Stimulated activated effector memory CD8-positive, alpha-beta T cell treated with anti-CD3 and anti-CD28 coated beads, Interleukin-12 subunit alpha, Interleukin-12 subunit beta, amount 100 ng/mL, for 72 hours (primary cell): ENCODE data around the gene KCNK17.
A peak's percentile ranks its signal among the peaks of the same experiment; 100 is the strongest.
"Not testable (repeated sequence)": the region's sequence is repeated elsewhere in the genome, so short reads cannot be mapped to it uniquely, and the experiment has no call there.

Experiments
- ATAC-seq: fragments of 150-1000 bp; cut with Tn5 transposase; 2 replicates; pipeline ENCODE4 v1.10.0; 2021
- DNase-seq, 2 donors: peaks; one replicate each; pipeline ENCODE4 v3.0.0; 2021 to 2022; ENCODE audit warnings: low spot score in 2 of 2
- H3K27ac Mint-ChIP-seq: one replicate; pipeline ENCODE4 v1.8.0; 2022; ENCODE audit warnings: mild to moderate bottlenecking, mixed read lengths
- H3K36me3 Mint-ChIP-seq: one replicate; pipeline ENCODE4 v1.8.0; 2022; ENCODE audit warnings: mild to moderate bottlenecking, mixed read lengths
- H3K4me1 Mint-ChIP-seq: one replicate; pipeline ENCODE4 v1.8.0; 2022; ENCODE audit warnings: mixed read lengths
- H3K4me3 Mint-ChIP-seq: one replicate; pipeline ENCODE4 v1.8.0; 2022; ENCODE audit warnings: mild to moderate bottlenecking, mixed read lengths
- H3K9me3 Mint-ChIP-seq: one replicate; pipeline ENCODE4 v1.8.0; 2022; ENCODE audit warnings: mixed read lengths

KCNK17 gene

GRCh38 chr6:39298061-39298460 is 16.2 kb downstream of the KCNK17 start:
- H3K4me1 Mint-ChIP-seq = peaks cover 7% of the 10 kb centered on the region
- no peaks in the 10 kb centered on the region for H3K9me3 Mint-ChIP-seq
- DNase-seq (no peak), ATAC-seq (no peak)
- no peak overlapping the region for H3K4me3 Mint-ChIP-seq
- H3K36me3 Mint-ChIP-seq = no peaks in the 10 kb centered on the region
- no peak overlapping the region for H3K27ac Mint-ChIP-seq

DNA sequence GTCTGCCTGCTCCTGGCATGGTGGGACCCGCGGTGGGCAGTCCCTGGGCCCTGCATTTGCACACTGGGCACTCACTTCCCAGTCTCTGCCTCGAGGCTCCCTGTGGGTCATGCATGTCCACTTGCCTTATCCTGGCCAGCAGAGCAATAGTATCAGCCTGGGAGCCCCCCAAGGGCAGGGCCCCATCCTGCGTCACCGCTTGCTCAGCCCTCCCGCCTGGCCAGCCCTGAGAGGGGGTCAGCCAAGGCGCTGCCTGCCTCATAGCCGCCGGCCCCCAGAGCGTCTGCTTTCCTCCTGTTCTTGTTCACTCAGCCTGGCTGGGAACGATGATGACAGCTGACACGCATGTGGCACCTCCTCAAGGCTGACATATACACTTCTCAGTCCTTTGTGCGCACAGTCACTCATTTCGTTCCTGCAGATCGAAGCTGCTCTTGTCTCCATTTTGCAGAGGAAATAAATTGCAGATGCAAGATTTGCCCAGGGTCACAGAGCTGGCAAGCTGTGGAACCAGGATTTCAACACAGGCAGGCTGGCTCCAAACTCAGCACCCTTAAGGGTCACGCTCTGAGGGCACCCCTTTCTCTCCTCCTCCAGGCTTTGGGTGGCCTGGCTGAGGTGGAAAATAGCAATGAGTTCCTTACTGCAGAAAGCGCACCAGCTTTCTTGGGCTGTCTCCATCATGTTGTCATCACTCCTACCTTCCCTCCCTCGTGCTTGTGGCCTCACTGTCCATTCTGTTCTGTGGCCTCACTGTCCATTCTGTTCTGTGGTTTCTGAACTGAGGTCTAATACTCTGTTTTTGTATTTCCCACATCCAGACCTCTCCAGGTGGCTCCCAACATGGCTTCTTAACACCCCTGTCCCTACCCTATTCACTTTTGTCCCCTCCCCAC is 17.2 kb downstream of the KCNK17 start:
- DNase-seq = no peak
- no peak overlapping the region for H3K27ac Mint-ChIP-seq
- no peak for ATAC-seq
- H3K4me3 Mint-ChIP-seq = no peak overlapping the region
- H3K4me1 Mint-ChIP-seq = no peaks in the 10 kb centered on the region
- no peaks in the 10 kb centered on the region for H3K36me3 Mint-ChIP-seq
- no peaks in the 10 kb centered on the region for H3K9me3 Mint-ChIP-seq

DNA sequence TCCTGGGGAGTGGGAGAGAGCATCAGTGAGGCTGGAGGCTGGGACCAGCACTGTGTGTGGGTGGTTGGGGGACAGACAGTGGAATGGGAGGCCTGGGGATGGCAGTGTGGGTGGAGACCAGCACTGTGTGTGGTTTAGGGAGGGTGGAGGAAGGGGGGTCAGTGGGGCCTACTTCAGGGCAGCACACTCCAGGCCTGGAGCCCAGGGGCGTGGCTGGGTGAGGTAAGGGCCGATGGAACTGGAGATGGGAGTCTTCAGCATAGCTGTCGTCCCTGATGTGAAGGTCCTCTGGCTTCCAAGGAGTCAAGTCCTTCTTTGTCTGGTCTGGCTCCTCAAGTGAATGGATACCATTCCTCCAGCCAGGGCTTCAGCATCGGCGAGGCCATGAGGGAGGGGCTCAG is 18.6 kb downstream of the KCNK17 start:
- Mint-ChIP-seq H3K36me3 (no peaks in the 10 kb centered on the region), H3K27ac (peak overlapping the region; percentile 0), H3K4me3 (no peak overlapping the region), H3K9me3 (no peaks in the 10 kb centered on the region), H3K4me1 (no peaks in the 10 kb centered on the region)
- DNase-seq (no peak), ATAC-seq (no peak)

- no peak for ATAC-seq
- DNase-seq = no peak
- Mint-ChIP-seq H3K4me1 (no peaks in the 10 kb centered on the region), H3K9me3 (no peaks in the 10 kb centered on the region), H3K27ac (no peak overlapping the region), H3K36me3 (no peaks in the 10 kb centered on the region), H3K4me3 (no peak overlapping the region)
These were observed 19.3 kb downstream of the KCNK17 start for GRCh38 chr6:39294899-39295298.

GRCh38 chr6:39294133-39294532 is 20.1 kb downstream of the KCNK17 start:
- no peaks in the 10 kb centered on the region for H3K4me1 Mint-ChIP-seq
- H3K36me3 Mint-ChIP-seq = no peaks in the 10 kb centered on the region
- no peaks in the 10 kb centered on the region for H3K9me3 Mint-ChIP-seq
- H3K4me3 Mint-ChIP-seq = no peak overlapping the region
- no peak overlapping the region for H3K27ac Mint-ChIP-seq
- DNase-seq (no peak), ATAC-seq (no peak)

DNA sequence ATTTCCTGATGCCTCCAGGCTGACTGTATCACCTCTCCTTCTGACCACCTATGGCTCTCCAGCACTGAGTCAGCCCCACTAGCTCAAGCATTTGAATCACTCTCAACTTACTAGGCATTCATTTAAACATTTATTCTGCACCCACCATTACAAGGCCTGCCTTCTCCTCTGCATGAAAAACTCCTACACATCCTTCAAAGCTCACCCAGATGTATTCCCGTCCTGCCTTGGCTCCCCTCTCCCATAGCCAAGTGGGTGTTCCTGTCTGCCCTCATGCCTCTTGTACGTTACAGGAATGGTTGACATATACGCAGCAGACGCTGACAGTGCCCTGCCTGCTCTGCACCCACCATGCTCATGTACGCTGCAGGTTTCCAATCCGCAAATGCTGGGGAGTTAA is 21.6 kb downstream of the KCNK17 start:
- ATAC-seq (no peak), DNase-seq (no peak)
- H3K9me3 Mint-ChIP-seq = no peaks in the 10 kb centered on the region
- no peak overlapping the region for H3K27ac Mint-ChIP-seq
- no peak overlapping the region for H3K4me3 Mint-ChIP-seq
- no peaks in the 10 kb centered on the region for H3K36me3 Mint-ChIP-seq
- no peaks in the 10 kb centered on the region for H3K4me1 Mint-ChIP-seq

DNA sequence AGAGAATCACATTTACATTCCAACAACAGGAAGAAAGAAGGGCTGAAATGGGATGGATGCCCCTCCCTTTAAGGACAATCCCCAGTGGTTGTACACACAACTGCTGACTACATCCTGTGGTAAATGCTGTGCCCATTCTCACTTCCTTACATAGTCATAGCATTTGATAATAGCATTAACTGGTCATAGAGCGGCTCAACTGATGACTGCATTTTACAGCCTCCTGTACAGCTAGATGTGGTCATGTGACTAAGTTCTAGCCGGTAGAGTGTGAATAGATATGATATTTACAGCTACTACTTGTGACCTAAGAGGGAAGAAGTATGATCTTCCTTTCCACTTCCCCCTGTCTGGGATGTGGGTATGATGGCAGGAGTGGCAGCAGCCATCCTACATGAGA is 24.7 kb downstream of the KCNK17 start:
- DNase-seq (no peak), ATAC-seq (peak; percentile 84)
- Mint-ChIP-seq H3K9me3 (no peaks in the 10 kb centered on the region), H3K4me1 (no peaks in the 10 kb centered on the region), H3K27ac (no peak overlapping the region), H3K36me3 (no peaks in the 10 kb centered on the region), H3K4me3 (no peak overlapping the region)

DNA sequence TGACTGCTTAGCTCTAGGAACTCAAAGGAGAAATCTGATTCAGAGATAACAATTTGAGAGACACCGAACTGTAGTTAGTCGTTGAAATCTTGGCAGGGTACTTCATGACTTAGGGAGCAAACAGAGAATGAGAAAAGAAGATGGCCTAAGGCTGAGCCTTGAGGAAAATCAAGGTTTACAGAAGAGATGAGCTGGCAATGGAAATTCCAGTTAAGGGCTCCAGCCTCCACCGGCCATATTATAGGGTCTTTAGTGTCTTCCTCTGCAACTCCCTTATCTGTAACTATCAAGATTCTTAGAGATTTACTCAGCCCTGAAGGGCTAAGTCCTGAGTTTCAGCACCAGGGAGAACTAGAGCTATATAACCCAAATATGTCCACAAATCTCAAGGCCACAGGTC is 26.6 kb downstream of the KCNK17 start:
- H3K4me3 Mint-ChIP-seq = no peak overlapping the region
- DNase-seq (no peak), ATAC-seq (no peak)
- no peaks in the 10 kb centered on the region for H3K9me3 Mint-ChIP-seq
- no peaks in the 10 kb centered on the region for H3K36me3 Mint-ChIP-seq
- no peak overlapping the region for H3K27ac Mint-ChIP-seq
- H3K4me1 Mint-ChIP-seq = no peaks in the 10 kb centered on the region

GRCh38 chr6:39286596-39286995 is 27.6 kb downstream of the KCNK17 start:
- not testable (repeated sequence) for H3K4me3 Mint-ChIP-seq

GRCh38 chr6:39282774-39283173 is 31.4 kb downstream of the KCNK17 start:
- DNase-seq = no peak
- H3K4me3 Mint-ChIP-seq = no peak overlapping the region
- H3K4me1 Mint-ChIP-seq = no peaks in the 10 kb centered on the region
- no peak overlapping the region for H3K27ac Mint-ChIP-seq
- no peaks in the 10 kb centered on the region for H3K36me3 Mint-ChIP-seq
- ATAC-seq = no peak
- no peaks in the 10 kb centered on the region for H3K9me3 Mint-ChIP-seq

More at GRCh38 chr6:39286596-39286995, 27.6 kb downstream of the KCNK17 start:
- not testable (repeated sequence) for H3K4me1 Mint-ChIP-seq, DNase-seq, H3K36me3 Mint-ChIP-seq, H3K9me3 Mint-ChIP-seq, H3K27ac Mint-ChIP-seq, ATAC-seq

DNA sequence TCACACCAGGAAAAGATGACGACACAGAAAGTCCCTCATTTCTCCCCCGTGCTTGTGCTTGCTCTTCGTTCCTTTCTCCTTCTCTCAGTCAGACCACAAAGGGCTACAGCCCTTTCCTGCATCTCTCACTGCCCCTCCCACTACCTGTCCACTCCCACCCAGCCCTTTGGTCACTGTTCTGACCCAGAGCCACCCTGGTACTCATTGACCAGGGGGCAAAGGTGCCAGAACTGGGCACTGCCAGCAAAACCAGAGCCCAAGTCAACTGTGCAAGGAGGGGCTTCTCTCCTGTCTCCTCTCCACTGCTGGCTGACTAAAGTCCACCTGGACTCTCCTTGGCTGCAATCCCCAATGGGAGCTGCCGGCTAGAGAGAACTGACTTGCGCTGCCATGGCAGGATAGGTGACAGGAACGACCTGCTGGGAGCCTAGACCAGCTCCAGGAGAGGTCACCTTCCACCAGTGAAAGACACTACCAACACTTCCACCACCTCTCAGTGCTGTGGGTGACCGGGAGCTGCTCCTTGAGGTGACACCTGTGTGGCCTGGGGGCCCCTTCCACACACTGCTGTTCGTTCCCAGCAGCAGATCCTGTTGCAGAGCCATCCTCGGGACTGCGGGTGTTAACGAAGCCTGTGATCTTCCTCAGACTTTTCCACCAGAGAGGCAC is 32.8 kb downstream of the KCNK17 start:
- no peak overlapping the region for H3K27ac Mint-ChIP-seq
- ATAC-seq (no peak), DNase-seq (no peak)
- no peaks in the 10 kb centered on the region for H3K36me3 Mint-ChIP-seq
- H3K4me3 Mint-ChIP-seq = no peak overlapping the region
- no peaks in the 10 kb centered on the region for H3K9me3 Mint-ChIP-seq
- H3K4me1 Mint-ChIP-seq = no peaks in the 10 kb centered on the region

DNA sequence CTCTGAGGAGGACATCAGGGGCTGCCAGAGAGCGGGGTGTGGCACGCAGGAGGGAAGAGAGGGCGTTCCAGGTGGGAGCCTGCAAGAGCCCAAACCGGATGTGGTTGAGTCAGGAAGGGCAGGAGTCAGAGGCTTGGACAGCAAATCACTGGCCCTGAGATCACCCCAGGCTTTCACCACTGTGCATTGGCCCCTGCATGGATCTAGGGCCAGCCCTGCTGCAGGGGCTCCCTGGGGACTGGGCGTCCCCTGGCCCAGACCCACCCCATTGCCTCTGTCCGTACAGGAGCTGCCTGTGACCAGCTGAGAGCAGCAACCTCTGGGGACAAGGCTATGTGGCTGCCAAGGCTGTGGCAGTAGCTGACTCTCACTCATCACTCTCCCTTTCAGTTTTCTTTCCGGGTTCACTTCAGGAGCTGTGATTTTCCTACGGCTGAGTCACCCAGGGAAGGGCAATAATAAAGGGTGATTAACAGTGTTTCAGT is 33.9 kb downstream of the KCNK17 start:
- Mint-ChIP-seq H3K4me1 (no peaks in the 10 kb centered on the region), H3K27ac (no peak overlapping the region), H3K4me3 (no peak overlapping the region), H3K36me3 (no peaks in the 10 kb centered on the region), H3K9me3 (no peaks in the 10 kb centered on the region)
- DNase-seq = no peak
- ATAC-seq = no peak

DNA sequence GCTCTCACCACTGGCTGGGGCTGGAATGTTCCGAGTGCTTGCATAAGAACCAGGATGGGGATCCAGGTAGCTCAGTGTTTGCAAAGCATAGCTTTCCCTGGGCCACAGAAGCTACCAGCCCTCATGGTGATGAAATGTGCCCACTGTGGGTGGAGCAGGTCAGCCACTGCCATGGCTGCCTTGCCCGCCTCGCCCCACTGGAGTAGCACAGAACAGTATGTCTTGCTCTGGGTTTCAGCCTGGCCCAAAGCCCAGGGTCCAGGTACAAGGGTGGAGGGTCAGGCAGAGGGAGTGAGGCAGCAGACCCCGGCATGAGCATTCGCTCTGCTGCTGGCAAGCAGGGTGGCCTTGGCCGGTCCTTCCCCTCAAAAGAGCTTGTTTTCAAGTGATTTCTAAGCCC is 34.7 kb downstream of the KCNK17 start:
- H3K27ac Mint-ChIP-seq = no peak overlapping the region
- ATAC-seq (no peak), DNase-seq (no peak)
- H3K9me3 Mint-ChIP-seq = no peaks in the 10 kb centered on the region
- no peak overlapping the region for H3K4me3 Mint-ChIP-seq
- no peaks in the 10 kb centered on the region for H3K36me3 Mint-ChIP-seq
- no peaks in the 10 kb centered on the region for H3K4me1 Mint-ChIP-seq

- Mint-ChIP-seq H3K27ac (no peak overlapping the region), H3K36me3 (no peaks in the 10 kb centered on the region), H3K9me3 (no peaks in the 10 kb centered on the region), H3K4me3 (no peak overlapping the region), H3K4me1 (no peaks in the 10 kb centered on the region)
- ATAC-seq (no peak), DNase-seq (no peak)
These were observed 37.7 kb downstream of the KCNK17 start for GRCh38 chr6:39276379-39276995.

DNA sequence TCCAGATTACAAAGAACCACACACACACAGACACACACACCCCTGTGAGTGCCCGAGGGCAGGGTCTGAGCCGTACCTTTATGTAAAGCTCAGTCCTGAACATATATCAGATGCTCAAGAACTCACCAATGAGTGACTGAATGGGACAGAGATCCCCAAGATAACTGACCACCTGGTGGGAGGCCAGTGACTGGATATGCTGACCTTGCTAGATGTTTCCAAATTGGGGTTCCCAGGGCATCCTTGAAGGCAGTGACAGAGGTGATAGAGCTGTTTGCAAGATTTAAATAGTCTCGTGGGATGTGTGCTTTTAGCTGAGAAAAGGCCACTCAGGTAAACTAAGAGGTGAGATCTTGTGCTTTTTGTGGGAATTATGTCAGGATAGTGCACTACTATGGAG is 39.3 kb downstream of the KCNK17 start:
- ATAC-seq (no peak), DNase-seq (no peak)
- no peaks in the 10 kb centered on the region for H3K9me3 Mint-ChIP-seq
- no peak overlapping the region for H3K27ac Mint-ChIP-seq
- H3K36me3 Mint-ChIP-seq = no peaks in the 10 kb centered on the region
- H3K4me3 Mint-ChIP-seq = no peak overlapping the region
- no peaks in the 10 kb centered on the region for H3K4me1 Mint-ChIP-seq

DNA sequence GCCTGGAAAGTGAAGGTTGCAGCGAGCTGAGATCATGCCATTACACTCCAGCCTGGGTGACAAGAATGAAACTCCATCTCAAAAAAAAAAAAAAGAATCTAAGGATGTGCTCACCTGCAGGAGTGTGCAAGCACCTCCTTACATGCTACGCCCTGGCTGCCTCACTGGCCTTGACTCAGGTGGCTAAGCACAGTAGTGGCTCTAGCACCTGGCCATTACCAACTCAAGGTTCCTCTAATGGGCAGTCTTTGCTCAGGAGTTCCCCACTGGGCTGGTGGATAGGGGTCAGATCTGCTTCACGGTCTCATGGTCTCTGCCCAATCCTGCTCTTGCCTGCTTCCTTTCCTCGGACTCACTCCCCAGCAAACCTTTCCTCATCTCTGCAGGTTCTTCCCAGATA is 39.7 kb downstream of the KCNK17 start:
- H3K27ac Mint-ChIP-seq = no peak overlapping the region
- DNase-seq (no peak), ATAC-seq (no peak)
- H3K4me3 Mint-ChIP-seq = no peak overlapping the region
- H3K36me3 Mint-ChIP-seq = no peaks in the 10 kb centered on the region
- no peaks in the 10 kb centered on the region for H3K9me3 Mint-ChIP-seq
- no peaks in the 10 kb centered on the region for H3K4me1 Mint-ChIP-seq
